Pulmonary artery endothelial cell (primary cell): Measurements from ENCODE around the gene TRMT61A. TPM values are rescaled to one million over a fixed set of nuclear protein-coding genes. Genes with fewer than 3 reads are reported as not detected.

Source experiments
- DNase-seq: peaks from one replicate; pipeline ENCODE4 v3.0.0-alpha.2; 2011; ENCODE audit warnings: low read depth, low spot score
- total RNA-seq: library from RNA; depleted of rRNA; stranded (reverse); fragments of >200 nt; gene quantifications from 2 replicates; pipeline ENCODE4 v1.2.3, GENCODE V29; 2014

Gene TRMT61A
- total RNA-seq, 1 donor from 2014 or later: 7.9 TPM

DNA sequence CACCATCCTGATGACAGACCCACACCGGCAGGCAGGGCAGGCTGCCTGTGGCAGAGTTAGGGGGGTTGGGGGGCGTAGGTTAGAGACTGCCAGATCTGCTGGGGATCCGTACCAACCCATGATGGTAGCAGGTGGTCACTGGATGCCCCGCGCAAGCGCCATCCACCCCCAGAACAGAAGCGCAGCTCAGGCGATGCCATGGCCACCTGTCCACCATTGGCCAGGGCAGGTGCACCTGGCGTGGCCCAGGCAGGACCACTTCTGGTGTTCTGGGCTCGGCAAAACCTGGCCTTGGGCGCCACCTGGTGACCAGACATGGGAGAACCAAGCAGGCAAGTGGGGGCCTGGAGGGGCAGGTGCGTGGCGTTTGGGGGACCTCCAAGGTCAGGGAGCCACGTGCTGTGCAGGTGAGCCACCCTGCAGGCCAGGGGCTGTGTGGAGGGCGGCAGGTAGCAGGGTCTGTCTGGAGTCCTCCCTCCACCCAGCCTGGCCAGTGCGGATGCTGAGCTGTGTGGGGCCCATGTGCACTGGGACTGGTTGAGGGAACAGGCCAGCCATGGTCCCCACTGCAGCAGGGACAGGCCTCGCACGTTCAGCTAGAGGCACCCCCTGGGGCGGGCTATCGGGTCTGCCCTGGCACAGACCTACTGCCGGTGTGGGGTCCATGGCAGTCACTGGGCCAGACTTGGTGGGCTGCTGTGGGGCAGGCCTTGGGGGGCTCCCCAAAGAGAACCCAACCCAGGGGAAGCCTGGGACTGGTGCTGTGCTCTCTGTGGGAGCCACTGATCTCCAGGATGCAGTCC lies 17.9 kb downstream of the TRMT61A start:
- DNase-seq: no peak

DNA sequence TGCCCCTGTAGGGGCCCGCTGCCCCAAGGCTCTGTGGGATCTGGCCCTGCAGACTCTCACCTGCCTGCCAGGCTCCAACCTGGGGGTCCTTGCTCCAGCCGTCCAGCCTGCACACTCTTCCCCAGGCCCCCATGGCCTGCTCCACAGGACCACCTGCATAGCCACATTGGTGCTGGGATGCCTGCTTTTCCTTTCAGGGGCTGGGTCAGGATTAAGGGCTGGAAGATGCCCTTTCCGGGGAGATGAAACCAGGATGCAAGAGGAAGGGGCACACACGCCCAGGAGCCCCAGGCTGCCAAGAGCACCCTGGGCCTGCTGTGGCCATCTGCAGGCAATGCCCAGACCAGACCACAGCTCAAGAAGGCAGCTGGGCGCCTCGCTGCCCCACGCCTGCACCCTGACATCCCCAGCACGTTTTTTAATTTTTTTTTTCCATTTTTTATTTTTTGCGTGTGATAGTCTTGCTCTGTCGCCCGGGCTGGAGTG lies 18.5 kb downstream of the TRMT61A start:
- no peak for DNase-seq

DNA sequence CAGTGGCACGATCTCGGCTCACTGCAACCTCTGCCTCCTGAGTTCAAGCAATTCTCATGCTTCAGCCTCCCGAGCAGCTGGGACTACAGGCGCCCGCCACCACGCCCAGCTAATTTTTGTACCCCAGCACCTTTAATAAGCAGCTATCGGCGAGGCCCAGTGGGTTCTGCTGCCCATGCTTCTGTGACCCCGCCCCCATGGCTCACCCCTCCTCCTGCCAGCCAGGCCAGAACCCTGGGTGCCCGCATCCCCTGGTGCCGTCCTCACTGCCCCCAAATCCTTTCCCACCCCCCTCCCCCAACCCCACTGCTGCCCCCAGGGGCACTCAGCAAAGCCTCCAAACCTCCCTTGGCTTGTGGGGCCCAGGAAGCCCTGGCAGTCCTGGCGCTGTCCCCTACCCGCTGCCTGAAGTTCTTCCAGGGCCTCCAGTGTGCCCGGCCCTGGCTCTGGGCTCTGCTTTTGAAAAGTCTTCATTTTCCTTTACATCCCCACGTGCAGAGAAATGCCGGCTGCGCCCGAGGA lies 19.0 kb downstream of the TRMT61A start:
- DNase-seq: no peak

DNA sequence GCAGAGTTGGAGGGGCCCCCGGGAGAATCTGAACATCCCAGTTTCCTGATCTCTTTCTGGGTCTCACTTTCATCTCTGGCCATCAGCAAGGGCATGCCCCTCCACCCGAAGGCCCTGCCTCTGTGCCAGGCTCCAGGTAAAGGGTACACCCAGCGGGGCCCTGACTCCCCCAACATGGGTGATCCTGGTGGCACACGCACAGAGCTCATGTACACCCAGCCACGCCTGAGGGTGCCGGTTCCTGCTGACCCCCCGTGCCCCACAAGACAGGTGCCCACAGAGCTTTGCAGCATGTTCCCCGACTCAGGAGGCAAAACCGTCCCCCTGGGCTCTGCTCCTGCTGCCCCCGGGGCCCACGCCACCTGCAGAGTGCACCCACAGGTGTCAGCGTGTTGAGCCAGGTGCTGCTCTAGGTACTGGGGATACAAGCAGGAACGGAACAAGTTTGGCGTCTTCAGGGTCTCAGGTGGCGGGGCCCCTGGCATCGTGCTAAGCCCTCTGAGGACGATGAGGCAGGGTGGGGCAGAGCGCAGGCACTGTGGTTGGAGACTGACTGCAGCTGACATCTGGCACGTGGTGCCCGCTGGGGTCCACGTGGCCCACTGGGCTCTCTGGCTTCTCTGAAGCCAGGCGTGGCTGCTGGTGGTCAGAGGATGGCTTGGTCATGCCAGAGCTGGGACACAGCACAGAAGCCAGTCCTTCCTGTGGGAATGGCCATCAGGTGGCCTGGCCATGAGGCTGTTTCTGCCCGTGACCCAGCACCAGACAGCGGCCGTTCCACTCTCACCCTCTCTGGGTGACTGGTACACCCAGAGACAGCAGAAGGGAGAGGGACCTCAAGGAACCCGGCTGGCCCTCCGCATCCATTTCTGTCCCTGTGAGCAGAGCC lies 19.7 kb downstream of the TRMT61A start:
- no peak for DNase-seq

DNA sequence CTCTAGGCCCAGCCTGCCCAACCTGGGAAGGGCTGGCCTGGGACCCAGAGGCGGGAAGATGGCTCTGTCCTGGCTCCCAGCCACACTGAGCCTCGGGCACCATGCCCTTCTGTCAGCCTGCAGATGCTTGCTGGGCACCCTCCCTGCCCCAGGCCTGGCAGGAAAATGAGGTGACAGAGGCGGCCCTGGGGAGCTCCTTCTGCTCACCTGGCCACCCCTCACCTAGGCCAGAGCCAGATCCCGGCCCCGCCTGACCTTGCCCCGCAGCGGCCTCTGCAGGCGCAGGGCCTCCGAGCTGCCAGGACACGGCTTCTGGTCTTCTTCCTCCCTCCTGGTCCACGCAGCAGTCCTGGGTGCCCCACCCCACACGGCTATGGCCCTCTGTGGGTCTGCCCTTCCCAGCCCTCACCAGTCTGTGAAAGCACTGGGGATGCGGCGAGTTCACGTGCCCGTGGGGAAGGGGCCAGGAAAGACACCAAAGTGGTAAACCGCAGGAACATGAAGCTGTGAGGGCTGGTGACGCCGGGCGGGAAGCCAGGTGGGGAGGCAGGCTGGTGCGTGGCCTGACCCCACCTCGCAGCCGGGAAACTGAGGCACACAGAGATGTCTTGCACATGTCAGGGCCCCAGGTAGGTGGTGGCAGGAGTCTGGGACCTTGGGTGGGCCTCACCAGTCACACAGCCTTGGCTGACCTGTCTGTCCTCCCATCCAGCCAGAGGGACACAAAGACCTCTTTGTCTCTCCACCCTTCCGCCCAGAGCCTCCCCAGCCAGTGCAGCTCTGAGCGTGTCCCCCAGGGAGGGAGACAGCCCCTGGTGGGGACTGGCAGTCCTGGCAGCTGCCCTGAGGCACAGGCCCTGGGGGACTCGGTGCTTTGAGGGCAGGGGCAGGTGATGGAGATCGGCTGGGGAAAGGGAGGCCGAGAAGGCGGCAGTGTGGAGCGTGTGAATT lies 20.6 kb downstream of the TRMT61A start:
- no peak for DNase-seq

DNA sequence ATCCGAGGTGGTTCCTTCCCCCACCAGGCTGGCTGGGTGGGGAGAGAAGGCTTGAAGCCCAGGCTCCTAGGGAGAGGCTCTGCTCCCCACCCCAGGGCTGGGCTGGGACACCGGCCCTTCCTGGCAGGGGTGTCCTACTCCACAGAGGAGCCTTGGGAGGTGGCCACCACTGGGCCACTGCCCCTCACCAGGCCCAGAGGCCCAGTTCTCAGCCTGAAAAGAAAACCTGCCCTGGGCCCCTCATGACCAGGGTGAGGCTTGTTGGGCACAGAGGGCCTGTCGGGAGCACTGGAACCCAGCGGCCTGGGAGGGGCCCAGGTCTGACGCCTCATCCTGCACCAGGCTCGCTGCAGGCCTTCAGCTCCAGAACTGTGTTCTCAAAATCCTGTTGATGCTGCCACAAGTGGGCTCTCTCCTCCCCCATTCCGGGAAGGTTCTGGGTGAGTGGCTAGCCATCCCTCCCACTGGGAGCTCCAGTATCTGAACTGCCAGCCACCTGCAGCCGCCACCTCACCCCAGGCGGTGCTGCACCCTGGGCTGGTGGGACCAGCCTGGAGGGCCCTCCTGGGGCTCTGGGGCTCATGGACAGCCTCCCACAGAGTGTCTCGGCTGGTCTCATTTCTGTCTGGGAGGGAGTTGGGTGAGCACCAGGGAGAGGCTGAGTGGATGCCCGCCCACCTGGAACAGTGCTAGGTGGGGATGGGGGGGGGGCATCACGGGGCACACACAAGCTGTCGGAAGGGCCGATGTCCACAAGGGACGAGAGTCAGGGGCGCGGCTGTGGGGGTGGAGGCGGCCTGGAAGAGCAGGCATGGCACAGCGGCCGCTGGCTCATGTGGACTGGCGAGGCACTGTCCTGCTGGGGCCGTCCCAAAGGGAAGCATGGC lies 21.7 kb downstream of the TRMT61A start:
- DNase-seq: no peak

DNA sequence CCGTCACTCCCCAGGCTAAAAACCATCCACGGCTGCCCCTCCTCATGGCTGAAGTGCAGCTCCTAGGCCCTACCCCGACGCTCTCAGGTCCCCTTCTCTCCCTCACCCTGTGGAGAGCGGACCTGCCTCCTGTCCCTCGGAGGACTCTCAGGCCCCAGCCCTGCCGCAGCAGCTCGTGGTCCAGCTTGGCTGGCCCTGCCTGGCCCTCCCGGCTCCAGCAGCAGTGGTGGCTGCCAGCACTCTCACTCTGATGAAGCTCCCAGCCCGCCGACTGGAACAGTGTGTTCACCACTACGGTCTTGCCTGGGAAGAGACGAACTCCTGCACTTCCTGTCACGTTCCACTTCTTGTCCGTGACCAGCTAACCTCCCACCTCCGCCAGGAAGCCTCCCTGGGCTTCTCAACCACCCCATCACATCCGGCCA lies 22.4 kb downstream of the TRMT61A start:
- DNase-seq: no peak

DNA sequence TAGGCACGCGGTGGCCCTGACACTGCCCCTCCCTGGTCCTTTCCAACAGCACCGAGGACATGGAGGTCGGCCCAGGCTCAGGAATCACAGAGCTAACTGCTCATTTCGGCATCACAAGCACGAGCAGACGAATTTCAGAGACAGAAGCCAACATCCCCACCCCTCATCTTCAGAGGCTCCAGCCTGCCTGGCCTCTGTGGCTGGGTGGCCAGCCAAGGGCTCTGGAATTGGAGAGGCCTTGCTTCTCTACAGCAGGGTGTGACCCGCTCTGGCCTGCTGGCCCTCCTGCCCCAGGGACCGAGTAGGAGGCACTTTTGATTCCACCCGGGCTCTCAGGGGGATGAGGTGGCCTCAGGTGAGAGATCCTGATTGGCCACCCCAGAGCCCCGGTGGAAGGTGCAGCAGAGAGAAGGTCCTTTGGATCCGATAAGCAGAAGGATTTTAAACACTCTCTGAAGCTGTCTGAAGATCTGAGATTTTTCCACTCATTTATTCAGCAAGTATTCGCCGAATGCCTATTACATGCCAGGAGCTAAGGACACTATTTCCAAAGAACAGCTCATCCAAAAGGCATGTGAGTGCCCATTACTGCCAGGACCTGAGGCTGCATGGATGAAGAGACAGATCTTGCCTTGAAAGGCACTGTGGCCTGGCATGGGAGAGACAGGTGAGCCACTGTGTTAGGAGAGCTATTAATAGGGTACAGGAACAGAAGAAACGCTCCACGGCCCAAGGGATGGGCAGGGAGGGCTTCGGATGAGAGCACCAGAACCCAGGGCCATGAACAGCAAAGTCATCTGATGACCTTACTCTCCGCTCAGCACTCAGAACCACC lies 23.2 kb downstream of the TRMT61A start:
- DNase-seq: no peak

DNA sequence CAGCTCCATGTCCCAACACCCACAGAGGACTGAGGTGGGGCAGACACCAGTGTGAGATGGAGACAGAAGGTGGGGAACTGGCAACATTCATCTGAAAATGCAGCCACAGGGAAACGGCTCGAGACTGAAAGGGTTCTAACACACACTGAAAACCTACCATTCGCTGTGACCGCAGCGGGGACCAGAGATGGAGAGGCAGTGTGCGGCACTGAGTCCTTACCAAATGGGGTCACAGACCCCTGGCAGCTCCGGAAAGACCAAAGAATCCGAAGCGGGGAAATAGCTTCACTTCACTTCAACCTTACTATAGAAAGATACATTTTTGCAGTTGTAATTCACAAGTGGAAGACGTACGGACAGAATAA lies 23.8 kb downstream of the TRMT61A start:
- DNase-seq: no peak

DNA sequence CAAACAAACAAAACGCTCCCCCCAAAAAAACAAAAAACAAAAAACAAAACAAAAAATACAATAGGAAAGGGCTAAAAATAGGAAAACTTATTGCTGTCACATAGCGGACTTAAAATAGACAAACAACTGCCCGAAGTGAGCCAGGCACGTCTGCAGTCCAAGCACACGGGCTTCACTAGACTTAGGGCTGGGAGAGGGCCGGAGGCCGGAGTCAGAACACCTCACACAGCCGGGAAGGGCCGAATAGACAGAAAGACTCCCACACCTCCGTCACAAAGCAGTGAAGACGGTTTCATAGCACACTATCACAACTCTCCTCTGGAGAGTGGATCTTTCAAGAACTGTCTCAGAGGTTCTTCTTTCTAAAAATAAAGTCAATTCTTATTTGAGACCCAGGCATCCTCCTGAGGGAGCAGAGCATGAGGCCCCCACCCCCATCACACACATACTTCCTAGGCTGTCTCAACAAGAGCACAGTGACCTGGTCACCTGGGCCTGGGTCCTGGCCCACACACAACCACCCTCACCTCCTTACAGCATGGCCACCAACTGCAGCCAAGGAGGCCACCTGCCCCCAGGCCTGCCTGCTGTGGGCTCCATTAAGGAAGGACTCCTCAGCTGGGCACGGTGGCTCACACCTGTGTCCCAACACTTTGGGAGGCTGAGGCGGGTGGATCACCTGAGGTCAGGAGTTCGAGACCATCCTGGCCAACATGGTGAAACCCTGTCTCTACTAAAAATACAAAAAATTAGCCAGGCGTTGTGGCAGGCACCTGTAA lies 26.8 kb downstream of the TRMT61A start:
- DNase-seq: no peak

DNA sequence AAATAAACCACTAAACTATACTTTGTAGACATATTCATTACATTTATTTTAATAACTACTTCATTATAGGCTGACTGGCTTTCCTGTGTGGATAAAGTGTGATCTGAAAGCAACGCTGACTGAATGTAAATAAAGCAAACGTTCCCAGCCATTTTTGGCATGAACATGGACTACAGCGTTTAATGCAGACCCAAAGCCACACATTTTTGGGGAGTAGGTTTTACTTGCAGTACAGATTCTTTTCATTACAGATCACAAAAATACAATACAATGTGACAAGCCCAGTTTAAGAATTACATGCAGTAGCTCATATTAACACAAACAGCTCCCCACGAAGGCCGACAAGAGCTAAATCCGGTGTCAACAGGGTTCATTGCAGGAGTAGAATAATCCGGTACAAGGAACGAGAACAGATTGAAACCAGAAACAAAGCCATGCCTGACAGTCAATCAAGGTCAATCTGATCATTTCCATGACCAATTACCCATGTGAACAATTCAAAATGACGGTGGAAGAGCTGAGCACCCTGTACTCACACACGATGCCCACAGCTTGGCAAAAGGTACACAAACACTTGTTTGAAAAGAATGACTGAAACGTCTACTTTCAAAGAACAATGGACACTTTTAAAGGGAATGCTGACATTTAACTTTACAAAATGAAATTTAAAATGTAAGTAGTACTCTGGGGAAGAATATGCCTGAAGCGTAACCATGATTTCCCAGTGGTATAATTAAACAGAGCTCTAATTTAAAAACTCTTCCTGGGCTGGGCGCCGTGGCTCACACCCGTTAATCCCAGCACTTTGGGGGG lies 28.2 kb downstream of the TRMT61A start:
- DNase-seq: no peak

DNA sequence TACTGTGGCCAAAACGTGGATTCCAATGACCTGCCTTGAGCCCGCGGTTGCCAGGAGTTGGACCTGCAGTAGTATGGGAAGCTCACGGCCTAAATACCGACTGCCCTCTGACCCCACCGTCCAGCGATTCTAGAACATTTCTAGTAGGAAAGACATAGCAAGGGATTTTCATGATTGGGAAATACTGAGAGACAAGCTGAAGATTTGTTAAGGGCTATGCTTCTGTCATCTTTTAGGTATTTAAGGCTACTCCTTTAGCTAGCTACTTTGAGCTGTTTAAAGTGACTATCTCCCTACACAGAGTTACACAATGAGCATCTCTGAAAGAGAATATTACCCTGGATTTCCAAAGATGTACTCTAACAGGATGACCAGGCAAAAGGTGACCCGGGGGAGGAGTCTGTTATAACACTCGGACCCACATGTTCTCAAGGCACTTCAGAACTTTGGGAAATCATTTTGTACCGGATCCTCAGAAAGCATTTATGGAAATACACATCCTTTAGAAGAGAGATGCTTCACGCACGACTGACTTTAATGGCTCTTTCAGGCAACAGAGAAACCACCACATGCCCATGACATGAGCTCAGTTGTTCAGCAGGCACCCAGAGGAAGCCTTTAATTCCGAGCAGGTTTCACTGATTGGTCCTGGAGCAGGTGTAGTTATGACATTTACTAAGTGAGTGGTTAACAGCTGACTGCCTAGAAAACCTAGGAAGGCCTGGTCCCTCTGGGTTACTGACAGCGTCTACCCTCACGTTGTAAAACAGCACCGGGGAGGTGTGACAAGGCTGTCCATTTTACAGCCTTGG lies 29.3 kb downstream of the TRMT61A start:
- DNase-seq: no peak

DNA sequence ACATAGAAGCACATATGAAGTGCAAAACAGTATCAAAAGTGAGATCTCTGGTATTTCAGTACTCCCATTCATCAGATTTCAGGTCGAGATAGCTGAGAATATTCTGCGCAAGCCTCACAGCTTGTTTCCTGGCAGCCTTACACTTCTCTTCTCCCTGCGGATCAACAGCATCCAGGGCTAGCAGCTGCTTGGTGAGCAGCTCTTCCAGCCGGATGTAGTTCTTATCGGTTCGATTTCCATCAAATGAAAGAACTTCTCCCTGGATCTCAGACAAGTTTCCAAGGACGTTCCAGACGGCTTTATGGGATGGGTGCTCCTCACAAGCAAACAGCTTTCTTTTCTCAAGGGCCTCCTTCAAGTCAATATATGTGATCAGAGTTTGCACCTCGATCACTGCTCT lies 30.8 kb downstream of the TRMT61A start:
- no peak for DNase-seq

DNA sequence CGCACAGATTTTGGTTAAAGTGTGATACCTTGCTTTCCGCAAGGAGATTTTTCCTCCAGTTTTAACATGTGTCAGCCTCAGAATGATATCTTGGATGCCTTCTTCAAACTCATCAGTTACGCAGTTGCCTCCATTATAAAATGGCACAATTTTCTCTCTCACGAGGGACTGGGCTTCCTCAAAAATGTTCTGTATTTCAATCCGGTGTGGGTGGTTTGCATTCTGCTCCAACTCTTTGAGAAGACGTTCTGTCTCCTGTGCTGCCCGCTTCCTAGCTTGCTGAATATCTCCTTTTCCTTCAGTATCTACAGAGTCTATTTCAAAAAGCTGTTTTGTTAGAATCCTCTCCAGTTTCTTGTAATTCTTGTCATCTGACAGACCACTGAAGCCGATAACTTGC lies 31.7 kb downstream of the TRMT61A start:
- DNase-seq: no peak

DNA sequence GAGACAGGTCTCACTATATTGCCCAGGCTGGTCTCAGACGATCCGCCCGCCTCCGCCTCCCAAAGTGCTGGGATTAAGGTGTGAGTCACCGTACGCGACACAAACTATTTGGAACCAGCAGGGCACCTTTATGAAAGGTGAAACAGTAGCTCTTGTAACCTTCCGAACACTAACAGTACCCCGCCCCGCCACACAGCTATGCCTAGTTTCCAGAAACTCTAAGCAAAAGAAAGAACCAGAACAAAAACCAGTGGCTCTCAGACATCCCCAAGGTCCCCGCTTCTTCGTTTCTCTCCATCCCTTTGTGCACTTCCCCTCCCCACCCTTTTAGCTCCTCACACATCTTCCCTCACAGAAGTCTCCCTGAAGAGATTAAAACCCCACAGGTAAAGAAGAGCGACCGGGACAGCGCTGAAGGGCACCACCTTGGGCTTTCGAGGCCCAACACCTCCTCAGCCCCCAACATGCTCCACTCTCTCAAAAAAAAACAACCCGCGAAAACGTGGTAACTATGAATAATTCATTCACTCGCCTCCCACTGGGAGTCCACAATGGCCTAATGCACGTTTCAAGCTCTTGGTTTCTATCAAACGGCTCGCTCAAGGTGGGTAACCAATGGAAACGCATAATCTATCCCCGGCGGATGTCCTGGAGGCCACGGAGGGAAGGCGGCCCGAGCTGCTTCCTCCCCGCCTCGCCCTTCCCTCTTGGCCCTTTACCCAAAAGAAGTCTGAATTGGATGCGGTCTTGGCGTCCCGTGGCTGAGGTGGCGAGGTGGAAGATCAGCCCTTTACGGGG lies 32.6 kb downstream of the TRMT61A start:
- DNase-seq: peak; percentile 26

DNA sequence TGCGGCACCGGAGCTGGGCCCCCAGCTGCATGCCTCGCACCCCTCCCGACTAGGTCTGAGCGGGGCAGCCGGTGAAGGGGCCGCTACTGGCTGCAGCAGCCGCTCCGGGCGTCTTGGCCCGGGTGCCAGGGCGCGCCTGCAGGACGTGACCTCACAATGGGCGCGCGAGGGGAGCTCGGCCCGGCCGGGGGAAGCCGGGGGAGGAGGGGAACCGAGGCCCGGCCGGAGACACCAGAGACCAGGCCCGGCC lies 33.1 kb downstream of the TRMT61A start:
- DNase-seq: peak; percentile 19
